GM21619 (cell line): Measurements from ENCODE around the gene TMEM121B.

Experiments used
- ATAC-seq: cut with Tn5 transposase; IDR thresholded peaks from one replicate; pipeline ENCODE4 v1.9.1; 2021; ENCODE audit not compliant: unreplicated experiment

The TMEM121B gene

GRCh38 chr22:17095538-17095937, 25.6 kb downstream of the TMEM121B start:
- no peak for ATAC-seq

- ATAC-seq = no peak
Observed at GRCh38 chr22:17093081-17093480, 28.1 kb downstream of the TMEM121B start.

GRCh38 chr22:17091851-17092250, 29.3 kb downstream of the TMEM121B start:
- ATAC-seq = no peak

GRCh38 chr22:17090550-17090949, 30.6 kb downstream of the TMEM121B start:
- ATAC-seq = no peak

- ATAC-seq = peak; percentile 46
Observed at GRCh38 chr22:17087498-17088131, 33.5 kb downstream of the TMEM121B start.

GRCh38 chr22:17086788-17087497, 34.2 kb downstream of the TMEM121B start:
- no peak for ATAC-seq

GRCh38 chr22:17086296-17086695, 34.9 kb downstream of the TMEM121B start:
- no peak for ATAC-seq

- peak; percentile 11 for ATAC-seq
Observed at GRCh38 chr22:17085277-17086181, 35.6 kb downstream of the TMEM121B start.

- peak; percentile 84 for ATAC-seq
Observed at GRCh38 chr22:17084554-17085276, 36.4 kb downstream of the TMEM121B start, which contains the start of gene IL17RA. IL17RA (plus strand) TSS chr22:17085000; CDS start chr22:17085092, 92 bp downstream.

- ATAC-seq = no peak
Observed at GRCh38 chr22:17083811-17084441, 37.2 kb downstream of the TMEM121B start.

GRCh38 chr22:17083255-17083654, 37.9 kb downstream of the TMEM121B start:
- ATAC-seq = no peak

GRCh38 chr22:17079572-17079971, 41.6 kb downstream of the TMEM121B start:
- ATAC-seq = no peak

GRCh38 chr22:17077255-17077654, 43.9 kb downstream of the TMEM121B start:
- no peak for ATAC-seq

GRCh38 chr22:17074648-17075002, 46.5 kb downstream of the TMEM121B start:
- no peak for ATAC-seq

- no peak for ATAC-seq
Observed at GRCh38 chr22:17072877-17073276, 48.3 kb downstream of the TMEM121B start.
